ENCODE data around the gene FGF14.

GRCh38 chr13:102038787-102039186, 363.1 kb downstream of the FGF14 start:
- TF ChIP-seq CTCF (IDR thresholded peaks at IDR 0.05; ENCODE audit: low read depth, low read length) (no peak), EZH2phosphoT487 (IDR thresholded peaks at IDR 0.05; ENCODE audit: low read depth) (no peak)
